GM18508 (cell line): ENCODE results near the gene ANKRD44.
"Not testable (repeated sequence)": the region's sequence is repeated elsewhere in the genome, so short reads cannot be mapped to it uniquely, and the experiment has no call there.

Source experiments
- ATAC-seq: cut with Tn5 transposase; IDR thresholded peaks from one replicate; pipeline ENCODE4 v1.9.1; 2021; ENCODE audit warnings: moderate number of reproducible peaks; ENCODE audit not compliant: insufficient read depth, unreplicated experiment

Gene ANKRD44

DNA sequence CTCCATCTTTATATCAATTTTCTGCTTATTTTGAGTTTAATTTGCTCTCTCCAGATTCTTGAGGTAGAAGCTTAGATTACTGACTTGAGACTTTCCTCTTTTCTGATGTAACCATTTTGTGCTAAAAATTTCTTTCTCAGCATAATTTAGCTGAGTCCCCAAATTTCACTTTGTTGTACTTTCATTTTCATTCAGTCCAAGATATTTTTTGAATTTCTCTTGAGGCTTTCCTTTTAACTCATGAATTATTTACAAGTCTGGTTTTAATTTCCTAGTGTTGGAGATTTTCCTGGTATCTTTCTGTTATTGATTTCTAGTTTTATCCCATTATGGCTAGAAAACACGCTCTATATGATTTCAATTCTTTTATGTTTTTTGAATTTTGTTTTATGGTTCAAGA, 239.4 kb downstream of the ANKRD44 start:
- no peak for ATAC-seq

- ATAC-seq, result no peak
Measured at GRCh38 chr2:197069958-197070357, 240.6 kb downstream of the ANKRD44 start.

DNA sequence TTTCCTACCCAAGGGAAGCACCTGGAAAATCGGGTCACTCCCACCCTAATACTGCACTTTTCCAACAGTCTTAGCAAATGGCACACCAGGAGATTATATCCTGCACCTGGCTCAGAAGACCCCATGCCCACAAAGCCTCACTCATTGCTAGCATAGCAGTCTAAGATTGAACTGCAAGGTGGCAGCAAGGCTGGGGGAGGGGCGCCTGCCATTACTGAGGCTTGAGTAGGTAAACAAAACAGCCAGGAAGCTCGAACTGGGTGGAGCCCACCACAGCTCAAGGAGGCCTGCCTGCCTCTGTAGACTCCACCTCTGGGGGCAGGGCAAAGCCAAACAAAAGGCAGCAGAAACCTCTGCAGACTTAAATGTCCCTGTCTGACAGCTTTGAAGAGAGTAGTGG, 248.0 kb downstream of the ANKRD44 start:
- ATAC-seq, result not testable (repeated sequence)

DNA sequence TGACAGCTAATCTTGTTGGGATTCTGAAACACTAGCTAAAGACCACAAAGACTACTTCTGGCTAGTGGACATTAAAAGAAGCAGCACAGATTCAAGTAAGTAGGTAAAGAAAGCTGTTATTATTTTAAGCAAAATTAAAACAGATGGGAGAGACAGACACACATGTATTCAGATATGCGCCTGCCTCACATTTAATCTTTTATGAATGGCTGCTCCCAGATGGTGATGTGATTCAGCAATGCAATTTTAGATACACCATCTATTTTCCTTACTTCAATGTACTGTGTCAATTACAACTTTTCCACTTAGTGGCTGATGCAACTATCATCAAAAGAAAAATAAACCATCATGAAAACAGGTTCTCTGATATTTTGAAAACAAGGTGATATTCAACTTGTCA, 251.1 kb downstream of the ANKRD44 start:
- no peak for ATAC-seq

DNA sequence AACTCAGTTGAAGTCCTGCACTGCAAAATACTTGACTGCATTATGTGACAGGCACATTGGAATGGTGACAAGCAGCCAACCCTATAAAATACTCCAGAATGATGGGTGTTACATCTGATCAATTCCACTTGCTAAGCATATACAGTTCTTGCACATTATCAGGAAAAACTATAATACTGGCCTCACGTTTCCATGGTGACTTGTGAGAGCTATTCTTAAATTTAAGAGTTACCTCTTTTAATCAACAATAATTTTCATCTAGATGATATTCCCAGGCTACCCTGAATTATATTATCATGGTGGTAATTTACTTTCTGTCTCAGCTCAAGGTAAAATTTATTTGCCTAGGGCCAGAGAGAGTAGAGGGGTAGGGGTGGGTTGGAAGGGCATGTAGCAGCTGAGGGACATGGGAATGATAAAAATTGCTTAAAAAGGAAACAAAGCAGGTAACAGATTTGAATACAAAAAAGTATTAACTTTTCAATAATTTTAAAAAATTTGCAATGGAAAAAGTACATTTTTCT, 251.7 kb downstream of the ANKRD44 start:
- no peak for ATAC-seq

GRCh38 chr2:197057959-197058358, 252.6 kb downstream of the ANKRD44 start:
- ATAC-seq, result no peak

- no peak for ATAC-seq
Measured at GRCh38 chr2:197055045-197055444, 255.5 kb downstream of the ANKRD44 start.

DNA sequence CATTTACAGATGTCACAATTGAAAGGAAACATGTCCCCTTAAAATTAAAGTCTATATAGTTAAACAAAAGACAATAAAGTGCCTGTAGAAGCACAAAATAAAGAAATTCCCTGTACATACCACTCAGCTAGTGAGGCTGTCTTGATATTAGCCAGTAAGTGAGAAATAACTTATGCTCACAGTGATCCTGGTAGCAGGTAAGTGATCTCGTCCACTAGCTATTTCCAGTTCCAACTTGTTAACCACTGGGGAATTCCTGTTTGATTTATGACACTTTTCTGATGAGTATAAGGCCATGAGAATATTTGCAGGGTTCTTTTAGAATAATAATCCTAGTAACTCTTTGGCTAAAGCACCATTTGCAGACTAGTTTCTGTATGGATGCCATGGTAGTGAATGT, 256.1 kb downstream of the ANKRD44 start:
- no peak for ATAC-seq

GRCh38 chr2:197052356-197052755, 258.2 kb downstream of the ANKRD44 start:
- ATAC-seq, result no peak

DNA sequence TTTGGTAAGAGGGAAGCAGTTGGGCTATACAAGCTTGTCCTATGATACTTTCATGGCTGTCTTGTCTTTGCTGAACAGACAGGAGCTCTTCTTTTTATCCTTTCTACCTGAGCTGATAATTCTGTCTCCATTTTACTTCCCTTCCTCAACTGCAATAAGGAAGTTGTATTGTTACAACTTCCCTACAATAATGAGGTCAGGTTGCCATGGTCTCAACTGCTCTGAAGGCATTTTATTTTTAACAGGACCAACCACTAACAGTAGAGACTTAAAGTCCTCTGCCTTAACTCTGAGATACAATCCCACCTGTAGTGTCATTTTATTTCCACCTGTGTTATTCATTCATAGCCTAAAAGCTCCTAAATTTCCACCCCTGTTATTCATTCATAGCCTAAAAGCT, 265.5 kb downstream of the ANKRD44 start:
- no peak for ATAC-seq

- ATAC-seq, result no peak
Measured at GRCh38 chr2:197042739-197043196, 267.8 kb downstream of the ANKRD44 start.

GRCh38 chr2:197037863-197038398, 272.6 kb downstream of the ANKRD44 start:
- ATAC-seq, result no peak

GRCh38 chr2:197035002-197035401, 275.6 kb downstream of the ANKRD44 start:
- ATAC-seq, result no peak

DNA sequence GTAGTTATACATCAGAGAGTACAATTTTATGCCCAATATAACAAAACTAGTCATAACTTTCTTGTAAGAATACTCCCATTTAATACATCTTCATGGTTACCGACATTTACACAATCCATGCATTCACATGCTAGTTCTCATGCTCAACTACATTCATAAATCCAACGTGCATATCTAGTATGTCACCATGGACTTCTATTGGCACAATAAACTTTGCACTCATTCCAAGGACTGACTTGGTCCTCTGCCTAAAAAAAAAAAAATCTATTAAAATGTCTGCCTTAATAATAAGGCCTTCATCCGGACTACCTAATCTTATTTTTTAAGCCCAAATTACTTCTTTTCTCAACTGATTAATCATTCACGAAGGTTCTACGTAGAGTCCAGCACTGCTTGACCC, 276.3 kb downstream of the ANKRD44 start:
- no peak for ATAC-seq

DNA sequence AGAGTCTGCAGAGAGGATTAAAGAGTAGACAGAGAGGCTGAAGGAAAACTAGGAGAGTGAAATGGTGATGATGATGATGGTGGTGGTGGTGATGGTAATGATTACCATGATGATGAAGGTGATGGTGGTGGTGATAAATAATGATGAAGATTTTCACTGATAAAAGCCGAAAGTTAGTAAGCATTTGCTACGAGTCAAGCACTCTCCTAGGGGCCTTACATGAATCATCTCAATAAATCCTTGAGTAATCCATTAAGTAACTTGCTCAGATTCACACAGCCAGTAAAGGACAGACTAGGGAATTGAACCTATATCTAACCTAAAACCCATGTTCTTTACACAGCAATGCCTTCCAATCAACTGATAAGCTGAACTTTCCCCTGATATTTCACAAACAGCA, 277.4 kb downstream of the ANKRD44 start:
- ATAC-seq, result no peak

- no peak for ATAC-seq
Measured at GRCh38 chr2:197031803-197032202, 278.8 kb downstream of the ANKRD44 start.

DNA sequence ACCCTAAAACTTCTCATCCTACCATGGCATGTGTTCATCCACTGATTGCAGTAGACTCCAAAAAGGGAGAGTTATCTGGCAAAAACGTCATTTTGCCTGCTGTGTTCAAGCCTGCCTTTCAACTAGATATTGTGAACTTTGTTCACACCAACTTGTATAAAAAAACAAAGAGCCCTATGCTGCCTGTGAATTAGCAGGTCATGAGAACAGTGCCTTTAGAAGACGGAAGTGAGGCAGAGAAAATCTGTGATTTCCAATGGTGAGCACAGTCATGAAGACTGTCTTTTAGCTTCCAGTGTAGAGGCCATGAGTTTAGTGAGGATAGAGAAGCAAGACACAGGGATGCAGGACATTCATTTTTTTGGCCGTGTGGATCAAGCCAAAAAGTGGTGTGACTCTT, 280.5 kb downstream of the ANKRD44 start:
- no peak for ATAC-seq

- no peak for ATAC-seq
Measured at GRCh38 chr2:197028633-197029032, 281.9 kb downstream of the ANKRD44 start.

GRCh38 chr2:197028230-197028629, 282.4 kb downstream of the ANKRD44 start:
- no peak for ATAC-seq

- ATAC-seq, result no peak
Measured at GRCh38 chr2:197024206-197024605, 286.4 kb downstream of the ANKRD44 start.

DNA sequence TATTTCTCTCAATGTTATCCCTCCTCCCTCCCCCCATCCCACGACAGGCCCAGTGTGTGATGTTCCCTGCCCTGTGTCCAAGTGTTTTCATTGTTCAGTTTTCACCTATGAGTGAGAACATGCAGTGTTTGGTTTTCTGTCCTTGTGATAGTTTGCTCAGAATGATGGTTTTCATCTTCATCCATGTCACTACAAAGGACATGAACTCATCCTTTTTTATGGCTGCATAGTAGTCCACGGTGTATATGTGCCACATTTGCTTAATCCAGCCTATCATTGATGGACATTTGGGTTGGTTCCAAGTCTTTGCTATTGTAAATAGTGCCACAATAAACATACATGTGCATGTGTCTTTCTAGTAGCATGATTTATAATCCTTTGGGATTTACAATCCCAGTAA, 289.7 kb downstream of the ANKRD44 start:
- ATAC-seq, result not testable (repeated sequence)

DNA sequence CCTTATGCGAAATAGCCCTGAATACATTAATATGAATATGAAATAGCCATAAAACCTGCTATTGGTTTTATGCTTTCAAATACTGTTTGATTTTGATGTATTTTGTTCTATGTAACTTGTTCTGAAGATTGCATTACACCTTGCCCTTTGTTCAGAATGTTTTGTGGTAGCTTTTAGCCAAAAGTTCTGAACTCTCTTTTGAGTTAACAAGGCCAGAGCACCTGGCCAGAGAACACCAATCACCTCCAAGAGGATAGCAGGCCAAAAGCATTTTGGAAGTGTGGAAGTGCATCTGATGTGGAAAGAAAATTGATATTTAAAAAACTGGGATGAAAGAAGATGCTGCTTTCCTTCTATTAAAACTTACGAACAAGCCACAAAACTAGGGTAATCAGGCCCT, 297.5 kb downstream of the ANKRD44 start:
- ATAC-seq, result no peak
